GM10847 (cell line): ENCODE measurements around the gene C10orf90.

Experiments
- POLR2A ChIP-seq: IDR thresholded peaks from 2 replicates; pipeline ENCODE4 v1.6.1; 2011; ENCODE audit not compliant: insufficient read length; ENCODE audit errors: extremely low read depth

C10orf90 gene

DNA sequence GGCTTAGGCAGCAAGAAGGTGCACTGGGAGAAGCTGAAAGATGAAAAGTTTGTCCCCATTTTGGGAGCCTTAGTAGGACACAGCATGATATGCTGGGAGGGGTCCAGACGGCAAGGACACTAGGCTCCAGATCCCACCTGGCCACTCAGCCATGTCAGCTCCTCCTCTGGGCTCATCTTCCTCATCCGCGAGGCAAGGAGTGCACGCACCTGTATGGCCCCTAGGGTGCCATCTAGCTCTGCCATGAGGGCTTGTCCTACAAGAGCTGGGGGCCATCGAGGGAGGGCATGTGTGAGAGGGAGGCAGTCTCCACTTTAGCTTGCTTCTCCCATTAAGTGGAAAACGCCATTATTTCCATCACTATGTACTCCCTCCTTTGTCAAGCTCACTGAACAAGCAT is 146.0 kb downstream of the C10orf90 start:
- no peak for TF ChIP-seq POLR2A

DNA sequence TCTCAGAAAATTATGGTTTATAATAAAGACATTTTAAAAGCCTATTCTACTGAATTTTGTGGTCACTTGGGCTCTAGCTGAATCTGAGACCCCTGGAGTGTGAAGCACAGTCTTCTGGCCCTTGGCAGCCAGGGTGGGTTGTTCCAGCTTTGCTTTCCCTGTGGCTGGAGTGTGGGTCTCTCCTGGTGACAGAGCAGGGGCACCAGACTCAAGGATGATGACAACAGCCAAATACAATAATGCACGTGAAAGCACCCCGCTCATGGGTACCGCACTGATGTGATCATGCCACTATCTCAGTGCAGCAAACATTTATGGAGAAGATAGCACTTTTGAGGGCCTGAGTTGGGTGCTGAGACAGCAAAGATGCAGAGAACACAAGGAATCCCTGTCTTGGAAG is 147.4 kb downstream of the C10orf90 start:
- TF ChIP-seq POLR2A: no peak

DNA sequence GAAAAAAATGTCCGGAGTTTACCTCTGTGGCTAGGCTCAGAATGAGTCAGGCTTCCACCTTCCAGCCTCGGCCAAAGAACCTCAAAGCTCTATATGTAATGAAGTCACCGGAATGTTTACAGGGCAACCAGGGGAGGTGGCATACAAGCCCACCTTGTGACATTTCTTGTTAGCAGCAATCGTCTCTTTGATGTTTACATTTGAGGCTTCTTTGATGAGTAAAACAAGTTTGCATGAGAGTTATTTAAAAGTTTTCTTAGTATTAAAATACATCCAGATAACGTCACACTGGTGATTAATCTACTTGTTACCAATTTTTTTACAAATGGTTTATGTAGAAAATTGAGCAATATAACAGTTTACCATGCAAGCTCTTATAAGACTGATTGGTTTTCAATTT is 149.1 kb downstream of the C10orf90 start:
- TF ChIP-seq POLR2A: no peak

- TF ChIP-seq POLR2A: no peak
These were observed 149.7 kb downstream of the C10orf90 start for GRCh38 chr10:126520751-126521317.

DNA sequence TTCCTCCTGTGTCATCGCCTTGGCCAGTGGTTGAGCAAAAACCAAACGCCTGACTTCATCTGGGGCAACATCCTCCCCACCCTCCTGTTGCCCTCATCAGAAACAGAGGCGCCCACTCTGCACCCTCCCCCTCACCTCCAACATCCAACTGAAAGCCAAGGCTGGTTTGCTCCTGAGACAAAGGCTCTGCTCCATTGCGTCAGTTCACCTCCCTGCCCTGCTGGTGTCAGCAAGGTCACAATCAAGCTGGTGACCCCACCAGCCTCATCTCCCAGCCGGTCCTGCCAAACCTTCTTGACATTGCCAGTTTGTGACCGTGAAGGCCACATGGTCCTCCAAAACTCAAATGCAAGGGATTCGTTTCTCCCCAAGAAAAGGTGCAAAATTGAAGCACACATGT is 150.5 kb downstream of the C10orf90 start:
- no peak for TF ChIP-seq POLR2A

DNA sequence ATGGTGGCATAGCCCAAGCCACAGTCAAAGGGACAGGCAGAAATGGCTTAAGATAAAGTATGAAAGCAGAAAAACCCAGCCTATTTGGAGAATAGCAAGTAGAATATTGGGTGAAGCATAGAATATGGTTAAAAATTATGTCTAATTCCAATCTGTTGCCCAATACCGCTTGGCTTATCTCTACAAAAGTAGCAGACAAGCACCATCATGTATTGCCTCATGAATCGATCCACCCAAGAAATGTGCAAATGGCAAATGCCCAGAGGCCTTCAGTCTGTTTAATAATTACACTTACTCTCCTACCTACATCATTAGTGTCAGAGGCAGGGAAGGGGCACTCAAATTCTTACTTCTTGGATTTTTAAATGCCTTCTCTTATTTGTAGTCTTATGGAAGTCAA is 151.3 kb downstream of the C10orf90 start:
- TF ChIP-seq POLR2A: no peak

DNA sequence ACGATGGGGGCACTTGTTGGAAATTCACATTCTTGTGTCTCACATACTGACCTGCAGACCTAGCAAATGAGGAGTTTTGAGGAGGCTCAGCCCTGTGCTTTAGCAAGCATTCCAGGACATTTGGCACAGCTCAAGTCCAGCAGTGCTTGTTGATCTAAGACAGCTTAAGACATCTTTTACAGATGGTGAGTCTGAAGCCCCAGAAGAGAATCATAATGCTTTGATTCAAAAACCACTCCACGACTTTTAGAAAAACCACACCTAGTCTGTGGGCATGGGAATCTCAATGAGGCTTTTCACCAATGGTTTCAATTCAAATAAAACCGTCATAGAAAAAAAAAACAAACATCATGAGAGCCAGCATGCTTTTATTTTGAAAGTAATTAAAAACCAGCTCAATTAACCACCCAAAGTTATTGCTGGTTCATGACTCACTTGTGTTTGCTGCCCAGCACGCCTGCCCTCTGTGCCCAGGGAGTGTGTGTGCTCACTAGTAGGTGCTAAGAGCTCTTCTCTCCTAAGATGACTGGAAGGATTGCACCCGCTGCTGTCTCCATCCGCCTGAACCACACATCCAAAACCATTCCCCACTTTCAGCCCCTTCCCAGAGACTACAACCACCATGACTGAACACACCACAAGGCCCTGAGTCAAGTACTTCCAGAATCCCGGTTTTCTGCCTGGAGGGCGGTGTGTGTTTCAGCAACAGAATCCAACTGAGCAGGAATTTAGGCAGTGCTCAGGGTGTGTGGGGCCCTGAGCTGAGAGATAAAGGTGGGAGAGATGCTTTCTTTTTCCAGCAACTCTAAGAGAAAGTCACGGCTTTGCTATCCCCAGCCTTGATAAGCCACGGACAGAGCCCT is 152.0 kb downstream of the C10orf90 start:
- no peak for TF ChIP-seq POLR2A

DNA sequence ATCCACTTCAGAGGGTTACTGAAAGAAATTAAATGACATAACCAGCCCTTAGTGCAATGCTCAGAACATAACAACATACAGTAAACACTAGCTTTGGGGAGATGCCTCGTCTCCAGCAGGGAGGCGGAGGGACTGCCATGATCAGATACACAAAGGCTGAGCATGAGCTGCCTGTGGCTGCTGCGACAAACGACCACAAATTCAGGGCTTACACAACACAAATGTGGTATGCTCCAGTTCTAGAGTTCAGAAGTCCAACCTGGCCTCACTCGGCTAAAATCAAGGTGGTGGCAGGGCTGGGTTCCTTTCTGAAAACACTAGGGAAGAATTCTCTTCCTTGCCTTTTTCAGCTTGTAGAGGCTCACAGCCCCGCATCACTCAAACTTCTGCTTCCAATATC is 154.0 kb downstream of the C10orf90 start:
- no peak for TF ChIP-seq POLR2A

- TF ChIP-seq POLR2A: no peak
These were observed 158.5 kb downstream of the C10orf90 start for GRCh38 chr10:126511917-126512479.

DNA sequence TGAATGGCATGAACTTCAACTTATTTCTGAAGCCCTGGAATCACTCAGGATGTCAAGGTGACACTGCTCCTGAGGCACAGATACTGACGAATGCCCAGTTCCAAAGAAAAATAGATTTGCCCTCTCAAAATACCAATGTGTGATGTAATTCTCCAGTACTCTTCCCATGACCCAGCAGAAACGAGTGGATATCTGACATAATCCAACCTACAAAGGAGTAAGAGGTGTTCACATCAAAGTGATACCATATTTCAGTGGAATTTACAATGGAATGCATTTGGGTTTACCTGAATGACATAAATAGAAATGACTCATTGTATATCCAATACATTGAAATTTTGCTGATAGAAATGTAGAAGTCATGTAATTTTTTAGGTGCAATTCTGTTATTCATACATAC is 161.3 kb downstream of the C10orf90 start:
- no peak for TF ChIP-seq POLR2A

DNA sequence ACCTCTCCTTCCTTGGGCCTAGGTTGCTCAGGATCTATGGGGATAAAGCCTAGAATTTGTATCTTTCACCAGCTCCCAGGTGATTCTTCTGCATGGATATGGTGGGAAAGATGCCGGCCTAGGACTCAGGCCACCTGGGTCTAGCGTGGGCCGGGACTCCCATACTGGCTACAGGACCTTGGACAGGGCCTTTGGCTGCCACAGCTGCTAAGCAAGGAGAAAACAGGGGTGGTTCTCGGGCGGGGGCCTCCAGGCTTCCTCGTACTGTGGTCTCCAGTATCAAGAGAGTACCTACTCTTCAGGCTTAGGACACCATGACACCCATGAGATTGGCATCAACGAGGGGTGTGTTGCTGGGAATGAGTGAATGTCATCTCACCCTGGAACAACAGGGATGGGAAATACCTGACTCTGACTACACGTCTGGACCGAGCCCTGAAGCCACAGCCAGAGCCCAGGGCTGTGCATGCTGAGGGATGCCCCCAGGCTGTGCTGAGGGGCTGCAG is 161.9 kb downstream of the C10orf90 start:
- no peak for TF ChIP-seq POLR2A

DNA sequence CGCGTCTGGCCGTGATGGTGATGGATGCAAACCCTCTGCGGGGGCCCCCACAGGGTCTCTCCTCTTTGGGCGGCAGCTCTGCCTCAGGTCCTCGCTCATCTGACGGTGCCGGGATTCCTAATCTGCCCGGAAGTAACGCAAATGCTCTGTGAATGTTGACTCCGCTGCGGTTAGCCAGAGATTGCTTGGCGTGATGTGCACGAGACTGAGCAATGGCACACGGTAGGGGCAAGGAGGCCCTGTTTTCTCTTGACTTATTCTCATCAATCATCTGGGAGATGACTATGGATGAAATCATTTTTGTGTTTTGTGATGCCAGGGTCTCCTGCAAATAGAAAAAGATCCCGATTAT is 165.8 kb downstream of the C10orf90 start:
- no peak for TF ChIP-seq POLR2A

DNA sequence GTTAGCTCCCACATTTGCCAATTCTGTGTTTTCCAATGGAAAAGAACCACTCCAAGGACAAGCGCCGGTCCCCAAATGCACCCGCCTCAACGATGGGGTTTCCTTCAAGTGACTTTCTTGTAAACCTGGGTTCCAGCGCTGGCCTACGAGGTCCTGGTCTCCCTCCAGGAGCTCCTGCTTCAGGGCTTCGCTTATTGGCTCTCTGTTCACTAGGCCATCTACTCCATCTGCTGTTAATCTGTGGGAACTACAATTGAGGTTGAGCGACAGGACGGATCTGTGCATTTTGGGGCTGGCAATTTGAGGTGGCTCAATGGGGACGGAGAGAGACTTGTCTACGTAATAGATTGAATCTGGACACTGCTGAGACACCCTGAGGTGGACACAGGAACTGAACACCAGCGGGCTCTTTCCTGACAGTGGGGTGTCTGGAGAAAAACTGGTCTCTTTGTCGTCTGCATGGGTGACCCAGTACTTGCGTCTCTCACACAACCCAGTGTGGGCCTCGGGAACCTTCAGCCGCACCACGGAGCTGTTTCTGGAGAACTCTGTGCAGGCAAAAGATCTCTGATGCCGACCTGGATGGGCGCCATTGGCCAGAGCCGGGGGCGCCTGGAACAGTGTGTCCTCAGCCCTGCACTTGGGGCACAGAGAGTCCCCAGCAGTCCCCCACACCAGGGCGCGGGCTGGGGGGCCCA is 166.3 kb downstream of the C10orf90 start:
- TF ChIP-seq POLR2A: no peak

- no peak for TF ChIP-seq POLR2A
These were observed 167.0 kb downstream of the C10orf90 start for GRCh38 chr10:126503392-126504062.

GRCh38 chr10:126502441-126502840 is 168.1 kb downstream of the C10orf90 start:
- TF ChIP-seq POLR2A: no peak
